SK-N-SH (cell line): ENCODE measurements around the gene SEBOX.

ENCODE experiments used
- MXI1 ChIP-seq: IDR thresholded peaks from 2 replicates; pipeline ENCODE4 v1.6.1; 2012; ENCODE audit warnings: mild to moderate bottlenecking, low read depth, low read length, improper control_type of control experiment
- POLR2AphosphoS5 ChIP-seq: IDR thresholded peaks from 2 replicates; pipeline ENCODE4 v1.6.1; 2012; ENCODE audit warnings: low read depth, low read length
- RAD21 ChIP-seq: IDR thresholded peaks from 2 replicates; pipeline ENCODE4 v1.6.1; 2012; ENCODE audit warnings: mild to moderate bottlenecking, low read length
- YY1 ChIP-seq: IDR thresholded peaks from 2 replicates; pipeline ENCODE4 v1.4.0; 2012; ENCODE audit warnings: low read depth, mild to moderate bottlenecking
- TF ChIP-seq, protein P1 (sequence below): IDR thresholded peaks from 2 replicates; pipeline ENCODE4 v1.6.1; 2012; ENCODE audit warnings: mild to moderate bottlenecking, low read depth, low read length, moderate library complexity
- TF ChIP-seq, protein P2 (sequence below): fragments of 200-600 bp; sonication (generic); IDR thresholded peaks from 2 replicates; pipeline ENCODE4 v1.6.1; 2017; ENCODE audit warnings: antibody characterized with exemption, mild to moderate bottlenecking, moderate library complexity

DNA sequence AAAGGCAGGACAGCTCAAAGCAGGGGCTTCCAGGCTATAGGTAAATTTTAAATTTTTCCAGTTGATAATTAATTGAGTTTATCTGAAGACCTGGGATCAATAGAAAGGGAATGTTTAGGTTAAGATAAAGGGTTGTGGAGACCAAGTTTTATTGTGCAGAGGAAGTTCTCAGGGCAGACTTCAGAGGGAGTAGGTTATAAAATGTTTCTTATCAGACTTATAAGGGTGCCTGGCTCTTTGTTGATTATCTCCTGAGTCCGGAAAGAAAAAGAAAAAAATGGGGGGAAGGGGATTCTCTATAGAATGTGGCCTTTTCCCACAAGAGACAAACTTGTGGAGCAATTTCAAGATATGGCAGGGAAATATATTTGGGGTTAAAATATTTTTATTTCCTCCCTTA, 25.1 kb upstream of the SEBOX start:
- TF ChIP-seq, protein P1, sequence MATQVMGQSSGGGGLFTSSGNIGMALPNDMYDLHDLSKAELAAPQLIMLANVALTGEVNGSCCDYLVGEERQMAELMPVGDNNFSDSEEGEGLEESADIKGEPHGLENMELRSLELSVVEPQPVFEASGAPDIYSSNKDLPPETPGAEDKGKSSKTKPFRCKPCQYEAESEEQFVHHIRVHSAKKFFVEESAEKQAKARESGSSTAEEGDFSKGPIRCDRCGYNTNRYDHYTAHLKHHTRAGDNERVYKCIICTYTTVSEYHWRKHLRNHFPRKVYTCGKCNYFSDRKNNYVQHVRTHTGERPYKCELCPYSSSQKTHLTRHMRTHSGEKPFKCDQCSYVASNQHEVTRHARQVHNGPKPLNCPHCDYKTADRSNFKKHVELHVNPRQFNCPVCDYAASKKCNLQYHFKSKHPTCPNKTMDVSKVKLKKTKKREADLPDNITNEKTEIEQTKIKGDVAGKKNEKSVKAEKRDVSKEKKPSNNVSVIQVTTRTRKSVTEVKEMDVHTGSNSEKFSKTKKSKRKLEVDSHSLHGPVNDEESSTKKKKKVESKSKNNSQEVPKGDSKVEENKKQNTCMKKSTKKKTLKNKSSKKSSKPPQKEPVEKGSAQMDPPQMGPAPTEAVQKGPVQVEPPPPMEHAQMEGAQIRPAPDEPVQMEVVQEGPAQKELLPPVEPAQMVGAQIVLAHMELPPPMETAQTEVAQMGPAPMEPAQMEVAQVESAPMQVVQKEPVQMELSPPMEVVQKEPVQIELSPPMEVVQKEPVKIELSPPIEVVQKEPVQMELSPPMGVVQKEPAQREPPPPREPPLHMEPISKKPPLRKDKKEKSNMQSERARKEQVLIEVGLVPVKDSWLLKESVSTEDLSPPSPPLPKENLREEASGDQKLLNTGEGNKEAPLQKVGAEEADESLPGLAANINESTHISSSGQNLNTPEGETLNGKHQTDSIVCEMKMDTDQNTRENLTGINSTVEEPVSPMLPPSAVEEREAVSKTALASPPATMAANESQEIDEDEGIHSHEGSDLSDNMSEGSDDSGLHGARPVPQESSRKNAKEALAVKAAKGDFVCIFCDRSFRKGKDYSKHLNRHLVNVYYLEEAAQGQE: no peak
- TF ChIP-seq, protein P2, sequence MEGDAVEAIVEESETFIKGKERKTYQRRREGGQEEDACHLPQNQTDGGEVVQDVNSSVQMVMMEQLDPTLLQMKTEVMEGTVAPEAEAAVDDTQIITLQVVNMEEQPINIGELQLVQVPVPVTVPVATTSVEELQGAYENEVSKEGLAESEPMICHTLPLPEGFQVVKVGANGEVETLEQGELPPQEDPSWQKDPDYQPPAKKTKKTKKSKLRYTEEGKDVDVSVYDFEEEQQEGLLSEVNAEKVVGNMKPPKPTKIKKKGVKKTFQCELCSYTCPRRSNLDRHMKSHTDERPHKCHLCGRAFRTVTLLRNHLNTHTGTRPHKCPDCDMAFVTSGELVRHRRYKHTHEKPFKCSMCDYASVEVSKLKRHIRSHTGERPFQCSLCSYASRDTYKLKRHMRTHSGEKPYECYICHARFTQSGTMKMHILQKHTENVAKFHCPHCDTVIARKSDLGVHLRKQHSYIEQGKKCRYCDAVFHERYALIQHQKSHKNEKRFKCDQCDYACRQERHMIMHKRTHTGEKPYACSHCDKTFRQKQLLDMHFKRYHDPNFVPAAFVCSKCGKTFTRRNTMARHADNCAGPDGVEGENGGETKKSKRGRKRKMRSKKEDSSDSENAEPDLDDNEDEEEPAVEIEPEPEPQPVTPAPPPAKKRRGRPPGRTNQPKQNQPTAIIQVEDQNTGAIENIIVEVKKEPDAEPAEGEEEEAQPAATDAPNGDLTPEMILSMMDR: no peak
- TF ChIP-seq MXI1 (no peak), YY1 (no peak), RAD21 (no peak), POLR2AphosphoS5 (no peak)
